ENCODE measurements around the gene POLE2.
"Not testable (repeated sequence)": the region's sequence is repeated elsewhere in the genome, so short reads cannot be mapped to it uniquely, and the experiment has no call there.

POLE2 gene

GRCh38 chr14:49670475-49670874 is 17.5 kb downstream of the POLE2 start:
- no peak overlapping the region for H3K4me3 ChIP-seq (ENCODE audit: low read depth, low read length)
- no peak overlapping the region for H2BK5ac ChIP-seq (ENCODE audit: low read depth, low read length, poor library complexity)
- H2BK120ac ChIP-seq (ENCODE audit: insufficient read depth, low read length, poor library complexity) = no peak overlapping the region
- H3K36me3 ChIP-seq (ENCODE audit: control insufficient read depth in 1 of 2, insufficient read depth in 2 of 2, low read length in 2 of 2) = peaks cover 1 to 6% of the 10 kb centered on the region in 2 experiments
- H3K4ac ChIP-seq (ENCODE audit: low read depth, low read length) = no peak overlapping the region
- no peaks in the 10 kb centered on the region for H3K9me3 ChIP-seq (ENCODE audit: insufficient read depth, low read depth, low read length)
- no peak overlapping the region for H4K12ac ChIP-seq (ENCODE audit: low read depth, low read length)
- no peaks in the 10 kb centered on the region for H3K79me1 ChIP-seq (ENCODE audit: low read length)
- no peak overlapping the region for H3K18ac ChIP-seq (ENCODE audit: low read length)
- no peak overlapping the region for H3K14ac ChIP-seq (ENCODE audit: low read length)
- no peak overlapping the region for H3K9ac ChIP-seq (ENCODE audit: low read length)
- no peak overlapping the region for H2BK12ac ChIP-seq (ENCODE audit: low read length)
- H3K4me2 ChIP-seq (ENCODE audit: low read length) = no peak overlapping the region
- H3K27ac ChIP-seq (ENCODE audit: low read depth, low read length) = no peak overlapping the region
- H4K8ac ChIP-seq (ENCODE audit: low read depth, low read length) = no peak overlapping the region
- H3K4me1 ChIP-seq (ENCODE audit: control insufficient read depth in 1 of 2, insufficient read depth in 2 of 2, low read length in 2 of 2) = no peaks in the 10 kb centered on the region
- no peak overlapping the region for H3K23ac ChIP-seq (ENCODE audit: low read length)
- H2AFZ ChIP-seq (ENCODE audit: insufficient read depth, low read length, poor library complexity) = no peak overlapping the region
- no peaks in the 10 kb centered on the region for H3K27me3 ChIP-seq (ENCODE audit: insufficient read depth, low read length)
- no peak overlapping the region for H2AK5ac ChIP-seq (ENCODE audit: low read length)
- DNase-seq = no peak
- H3K79me2 ChIP-seq (ENCODE audit: control insufficient read depth, insufficient read depth, low read length, poor library complexity) = no peaks in the 10 kb centered on the region
- H4K91ac ChIP-seq (ENCODE audit: low read depth, low read length) = no peak overlapping the region

- no peaks in the 10 kb centered on the region for H3K9me3 ChIP-seq (ENCODE audit: insufficient read depth, low read depth, low read length)
- no peak overlapping the region for H3K14ac ChIP-seq (ENCODE audit: low read length)
- no peak overlapping the region for H2AK5ac ChIP-seq (ENCODE audit: low read length)
- H2BK5ac ChIP-seq (ENCODE audit: low read depth, low read length, poor library complexity) = no peak overlapping the region
- DNase-seq = no peak
- H4K8ac ChIP-seq (ENCODE audit: low read depth, low read length) = no peak overlapping the region
- H3K4ac ChIP-seq (ENCODE audit: low read depth, low read length) = no peak overlapping the region
- H2BK120ac ChIP-seq (ENCODE audit: insufficient read depth, low read length, poor library complexity) = no peak overlapping the region
- H3K36me3 ChIP-seq (ENCODE audit: control insufficient read depth in 1 of 2, insufficient read depth in 2 of 2, low read length in 2 of 2) = no peaks in the 10 kb centered on the region
- H3K79me2 ChIP-seq (ENCODE audit: control insufficient read depth, insufficient read depth, low read length, poor library complexity) = no peaks in the 10 kb centered on the region
- H4K91ac ChIP-seq (ENCODE audit: low read depth, low read length) = no peak overlapping the region
- no peak overlapping the region for H2BK12ac ChIP-seq (ENCODE audit: low read length)
- no peak overlapping the region for H4K12ac ChIP-seq (ENCODE audit: low read depth, low read length)
- H3K79me1 ChIP-seq (ENCODE audit: low read length) = no peaks in the 10 kb centered on the region
- no peaks in the 10 kb centered on the region for H3K4me1 ChIP-seq (ENCODE audit: control insufficient read depth in 1 of 2, insufficient read depth in 2 of 2, low read length in 2 of 2)
- no peak overlapping the region for H3K18ac ChIP-seq (ENCODE audit: low read length)
- no peaks in the 10 kb centered on the region for H3K27me3 ChIP-seq (ENCODE audit: insufficient read depth, low read length)
- H3K27ac ChIP-seq (ENCODE audit: low read depth, low read length) = no peak overlapping the region
- H3K4me2 ChIP-seq (ENCODE audit: low read length) = no peak overlapping the region
- H2AFZ ChIP-seq (ENCODE audit: insufficient read depth, low read length, poor library complexity) = no peak overlapping the region
- no peak overlapping the region for H3K4me3 ChIP-seq (ENCODE audit: low read depth, low read length)
- WGBS (ENCODE audit: extremely low coverage, insufficient coverage, insufficient read length) = no CpG with 5 or more reads among the region's 2 CpGs
- no peak overlapping the region for H3K9ac ChIP-seq (ENCODE audit: low read length)
- no peak overlapping the region for H3K23ac ChIP-seq (ENCODE audit: low read length)
These were observed 28.2 kb downstream of the POLE2 start for GRCh38 chr14:49659526-49660455.

- H3K9ac ChIP-seq (ENCODE audit: low read length); H3K27ac ChIP-seq (ENCODE audit: low read depth, low read length); H3K4me2 ChIP-seq (ENCODE audit: low read length); H4K91ac ChIP-seq (ENCODE audit: low read depth, low read length); H3K36me3 ChIP-seq (ENCODE audit: control insufficient read depth in 1 of 2, insufficient read depth in 2 of 2, low read length in 2 of 2); H2AFZ ChIP-seq (ENCODE audit: insufficient read depth, low read length, poor library complexity); H2BK12ac ChIP-seq (ENCODE audit: low read length); H3K79me1 ChIP-seq (ENCODE audit: low read length); H3K4me1 ChIP-seq (ENCODE audit: control insufficient read depth in 1 of 2, insufficient read depth in 2 of 2, low read length in 2 of 2); DNase-seq; H3K14ac ChIP-seq (ENCODE audit: low read length); H3K79me2 ChIP-seq (ENCODE audit: control insufficient read depth, insufficient read depth, low read length, poor library complexity); H2BK5ac ChIP-seq (ENCODE audit: low read depth, low read length, poor library complexity); H3K9me3 ChIP-seq (ENCODE audit: insufficient read depth, low read depth, low read length); H3K23ac ChIP-seq (ENCODE audit: low read length); H2BK120ac ChIP-seq (ENCODE audit: insufficient read depth, low read length, poor library complexity); H3K18ac ChIP-seq (ENCODE audit: low read length); H3K4ac ChIP-seq (ENCODE audit: low read depth, low read length); H4K12ac ChIP-seq (ENCODE audit: low read depth, low read length); H3K4me3 ChIP-seq (ENCODE audit: low read depth, low read length); H3K27me3 ChIP-seq (ENCODE audit: insufficient read depth, low read length); H4K8ac ChIP-seq (ENCODE audit: low read depth, low read length); H2AK5ac ChIP-seq (ENCODE audit: low read length): not testable (repeated sequence)
- WGBS (ENCODE audit: extremely low coverage, insufficient coverage, insufficient read length) = no CpG with 5 or more reads among the region's 6 CpGs
These were observed 30.5 kb downstream of the POLE2 start for GRCh38 chr14:49657500-49657899.

- no peak overlapping the region for H3K4me2 ChIP-seq (ENCODE audit: low read length)
- H3K79me2 ChIP-seq (ENCODE audit: control insufficient read depth, insufficient read depth, low read length, poor library complexity) = no peaks in the 10 kb centered on the region
- no peak overlapping the region for H3K18ac ChIP-seq (ENCODE audit: low read length)
- no CpG with 5 or more reads among the region's 3 CpGs for WGBS (ENCODE audit: extremely low coverage, insufficient coverage, insufficient read length)
- no peak overlapping the region for H4K12ac ChIP-seq (ENCODE audit: low read depth, low read length)
- no peak overlapping the region for H3K4ac ChIP-seq (ENCODE audit: low read depth, low read length)
- no peak overlapping the region for H3K23ac ChIP-seq (ENCODE audit: low read length)
- DNase-seq = no peak
- H3K4me1 ChIP-seq (ENCODE audit: control insufficient read depth in 1 of 2, insufficient read depth in 2 of 2, low read length in 2 of 2) = no peaks in the 10 kb centered on the region
- no peaks in the 10 kb centered on the region for H3K27me3 ChIP-seq (ENCODE audit: insufficient read depth, low read length)
- no peak overlapping the region for H3K4me3 ChIP-seq (ENCODE audit: low read depth, low read length)
- H3K9ac ChIP-seq (ENCODE audit: low read length) = no peak overlapping the region
- no peak overlapping the region for H4K91ac ChIP-seq (ENCODE audit: low read depth, low read length)
- no peak overlapping the region for H4K8ac ChIP-seq (ENCODE audit: low read depth, low read length)
- H2BK12ac ChIP-seq (ENCODE audit: low read length) = no peak overlapping the region
- no peak overlapping the region for H2BK120ac ChIP-seq (ENCODE audit: insufficient read depth, low read length, poor library complexity)
- H3K36me3 ChIP-seq (ENCODE audit: control insufficient read depth in 1 of 2, insufficient read depth in 2 of 2, low read length in 2 of 2) = peaks cover 3 to 7% of the 10 kb centered on the region in 2 experiments
- H3K79me1 ChIP-seq (ENCODE audit: low read length) = no peaks in the 10 kb centered on the region
- no peak overlapping the region for H2AFZ ChIP-seq (ENCODE audit: insufficient read depth, low read length, poor library complexity)
- H3K9me3 ChIP-seq (ENCODE audit: insufficient read depth, low read depth, low read length) = no peaks in the 10 kb centered on the region
- H2BK5ac ChIP-seq (ENCODE audit: low read depth, low read length, poor library complexity) = no peak overlapping the region
- no peak overlapping the region for H3K14ac ChIP-seq (ENCODE audit: low read length)
- H2AK5ac ChIP-seq (ENCODE audit: low read length) = no peak overlapping the region
- H3K27ac ChIP-seq (ENCODE audit: low read depth, low read length) = no peak overlapping the region
These were observed 33.5 kb downstream of the POLE2 start for GRCh38 chr14:49654511-49654910.
